Measurements from ENCODE around the gene TSPAN9. TPM values are rescaled to one million over a fixed set of nuclear protein-coding genes. Genes with fewer than 3 reads are reported as not detected.

Gene TSPAN9
- total RNA-seq, 1 donor from 2014 or later = 22.4 TPM

- no peak for DNase-seq (ENCODE audit: low spot score in 2 of 2)
- FAIRE-seq = no peak
Observed at GRCh38 chr12:3216097-3216496, 138.9 kb downstream of the TSPAN9 start.

- FAIRE-seq (no peak), DNase-seq (ENCODE audit: low spot score in 2 of 2) (peak in 1 of 2 donors; percentile 44)
Observed at GRCh38 chr12:3216726-3217682, 139.8 kb downstream of the TSPAN9 start.

GRCh38 chr12:3217683-3218079, 140.5 kb downstream of the TSPAN9 start:
- no peak for FAIRE-seq
- no peak for DNase-seq (ENCODE audit: low spot score in 2 of 2)

GRCh38 chr12:3218228-3219171, 141.3 kb downstream of the TSPAN9 start:
- peak in 1 of 2 donors; percentile 70 for DNase-seq (ENCODE audit: low spot score in 2 of 2)
- FAIRE-seq = no peak

GRCh38 chr12:3219233-3219632, 142.1 kb downstream of the TSPAN9 start:
- DNase-seq (ENCODE audit: low spot score in 2 of 2) (no peak), FAIRE-seq (no peak)

GRCh38 chr12:3220382-3221321, 143.5 kb downstream of the TSPAN9 start:
- FAIRE-seq (no peak), DNase-seq (ENCODE audit: low spot score in 2 of 2) (no peak)

- DNase-seq (ENCODE audit: low spot score in 2 of 2) = no peak
- no peak for FAIRE-seq
Observed at GRCh38 chr12:3222306-3222705, 145.1 kb downstream of the TSPAN9 start.

- FAIRE-seq (no peak), DNase-seq (ENCODE audit: low spot score in 2 of 2) (no peak)
Observed at GRCh38 chr12:3222979-3223378, 145.8 kb downstream of the TSPAN9 start.

- no peak for FAIRE-seq
Observed at GRCh38 chr12:3223601-3224529, 146.7 kb downstream of the TSPAN9 start.

GRCh38 chr12:3224530-3224903, 147.3 kb downstream of the TSPAN9 start:
- DNase-seq (ENCODE audit: low spot score in 2 of 2) (no peak), FAIRE-seq (no peak)

More at GRCh38 chr12:3223601-3224529, 146.7 kb downstream of the TSPAN9 start:
- DNase-seq (ENCODE audit: low spot score in 2 of 2) = no peak

GRCh38 chr12:3225154-3225795, 148.1 kb downstream of the TSPAN9 start:
- DNase-seq (ENCODE audit: low spot score in 2 of 2) (peak in 1 of 2 donors; percentile 42), FAIRE-seq (no peak)

GRCh38 chr12:3225796-3226180, 148.6 kb downstream of the TSPAN9 start:
- FAIRE-seq (no peak), DNase-seq (ENCODE audit: low spot score in 2 of 2) (no peak)

GRCh38 chr12:3226264-3226663, 149.1 kb downstream of the TSPAN9 start:
- FAIRE-seq = no peak
- DNase-seq (ENCODE audit: low spot score in 2 of 2) = no peak

- no peak for FAIRE-seq
- DNase-seq (ENCODE audit: low spot score in 2 of 2) = no peak
Observed at GRCh38 chr12:3227076-3227975, 150.1 kb downstream of the TSPAN9 start.

GRCh38 chr12:3228552-3228951, 151.4 kb downstream of the TSPAN9 start:
- no peak for DNase-seq (ENCODE audit: low spot score in 2 of 2)
- FAIRE-seq = no peak

- DNase-seq (ENCODE audit: low spot score in 2 of 2) (no peak), FAIRE-seq (no peak)
Observed at GRCh38 chr12:3229577-3229976, 152.4 kb downstream of the TSPAN9 start.

GRCh38 chr12:3230758-3231375, 153.7 kb downstream of the TSPAN9 start:
- DNase-seq (ENCODE audit: low spot score in 2 of 2) (no peak), FAIRE-seq (no peak)
